GM12864 (cell line): ENCODE data around the gene GTF2A2.

ENCODE experiments used
- DNase-seq: peaks from one replicate; pipeline ENCODE4 v3.0.0-alpha.2; 2011; ENCODE audit warnings: low read depth
- H3K4me3 ChIP-seq: 2 replicates; pipeline ENCODE4 v1.5.1; 2011; ENCODE audit warnings: mild to moderate bottlenecking, low read depth, low read length, control low read depth
- CTCF ChIP-seq: IDR thresholded peaks from 2 replicates; pipeline ENCODE4 v1.5.1; 2011; ENCODE audit warnings: low read depth, mild to moderate bottlenecking, moderate library complexity, low read length, control low read depth, inconsistent platforms; ENCODE audit errors: missing control alignments

GTF2A2 gene

GRCh38 chr15:59694779-59695178 is 37.5 kb upstream of the GTF2A2 start:
- no peak overlapping the region for H3K4me3 ChIP-seq
- TF ChIP-seq CTCF = no peak
- DNase-seq = no peak

- DNase-seq = peak; percentile 19
- peak; percentile 49 for TF ChIP-seq CTCF
- no peak overlapping the region for H3K4me3 ChIP-seq
Observed at GRCh38 chr15:59691194-59691805, 34.0 kb upstream of the GTF2A2 start.

- no peak for TF ChIP-seq CTCF
- H3K4me3 ChIP-seq = peak overlapping the region; percentile 93
- peak; percentile 21 for DNase-seq
Observed at GRCh38 chr15:59689626-59690236, 32.4 kb upstream of the GTF2A2 start.

- peak within 1 kb of the TSS; percentile 93 for H3K4me3 ChIP-seq
- peak; percentile 97 for DNase-seq
- TF ChIP-seq CTCF = peak; percentile 10
Observed at GRCh38 chr15:59688782-59689625, 31.7 kb upstream of the GTF2A2 start, which contains the start of gene BNIP2. BNIP2 (minus strand) TSS chr15:59689320; CDS start chr15:59682457, 6,863 bp downstream.

GRCh38 chr15:59688423-59688781 is 31.1 kb upstream of the GTF2A2 start:
- DNase-seq = peak; percentile 7
- TF ChIP-seq CTCF = no peak
- peak overlapping the region; percentile 93 for H3K4me3 ChIP-seq

- no peak for TF ChIP-seq CTCF
- DNase-seq = peak; percentile 40
- H3K4me3 ChIP-seq = peak overlapping the region; percentile 93
Observed at GRCh38 chr15:59687836-59688235, 30.5 kb upstream of the GTF2A2 start.
